Smooth muscle cell (in vitro differentiated cells): ENCODE measurements around the gene CELF4. TPM values are rescaled to one million over a fixed set of nuclear protein-coding genes. Genes with fewer than 3 reads are reported as not detected.

Experiments
- DNase-seq: peaks from one replicate; lab custom pipeline; 2025; ENCODE audit not compliant: unreplicated experiment; lab: John Stamatoyannopoulos, UW
- H2AFZ ChIP-seq: fragments of 200-600 bp; sonication (generic); 2 replicates; pipeline ENCODE4 v1.6.0; 2016; ENCODE audit warnings: antibody characterized with exemption, low read depth, mild to moderate bottlenecking
- H3F3A ChIP-seq: fragments of 200-600 bp; sonication (generic); 2 replicates; pipeline ENCODE4 v1.6.0; 2017; ENCODE audit warnings: antibody characterized with exemption, low read depth
- H3K27ac ChIP-seq: fragments of 200-600 bp; sonication (generic); 2 replicates; pipeline ENCODE4 v1.5.1; 2016; ENCODE audit warnings: low read depth, mild to moderate bottlenecking
- H3K27me3 ChIP-seq: fragments of 200-600 bp; sonication (generic); 2 replicates; pipeline ENCODE4 v1.6.1; 2016; ENCODE audit warnings: low read depth, mild to moderate bottlenecking
- H3K36me3 ChIP-seq: fragments of 200-600 bp; sonication (generic); 2 replicates; pipeline ENCODE4 v1.5.1; 2016; ENCODE audit warnings: low read depth
- H3K4me1 ChIP-seq: fragments of 200-600 bp; sonication (generic); 2 replicates; pipeline ENCODE4 v1.5.1; 2016; ENCODE audit warnings: low read depth
- H3K4me2 ChIP-seq: fragments of 200-600 bp; sonication (generic); 2 replicates; pipeline ENCODE4 v1.6.0; 2016; ENCODE audit warnings: mild to moderate bottlenecking
- H3K4me3 ChIP-seq: fragments of 200-600 bp; sonication (generic); 2 replicates; pipeline ENCODE4 v1.5.1; 2016; ENCODE audit warnings: mild to moderate bottlenecking
- H3K79me2 ChIP-seq: fragments of 200-600 bp; sonication (generic); 2 replicates; pipeline ENCODE4 v1.6.0; 2016; ENCODE audit warnings: low read depth, mild to moderate bottlenecking
- H3K9ac ChIP-seq: fragments of 200-600 bp; sonication (generic); 2 replicates; pipeline ENCODE4 v1.6.0; 2016; ENCODE audit warnings: low read depth
- H3K9me3 ChIP-seq: fragments of 200-600 bp; sonication (generic); replicated peaks from 2 replicates; pipeline ENCODE4 v1.5.1; 2016; ENCODE audit warnings: low read depth
- H4K20me1 ChIP-seq: fragments of 200-600 bp; sonication (generic); 2 replicates; pipeline ENCODE4 v1.6.0; 2016; ENCODE audit warnings: low read depth
- WGBS: methylation state at CpG from one replicate; pipeline ENCODE4 v1.1.7; 2016; ENCODE audit warnings: low lambda C conversion rate; 5-methylcytosine and 5-hydroxymethylcytosine counted together
- polyA plus RNA-seq: library from polyadenylated mRNA; unstranded; fragments of >200 nt; fragmentation: Nextera tagmentation; extraction: Ambion mirVana; gene quantifications from 2 replicates; pipeline ENCODE4 v1.2.1, GENCODE V29; 2016
- total RNA-seq: library from RNA; depleted of rRNA; stranded (reverse); fragments of >200 nt; gene quantifications from 2 replicates; pipeline ENCODE4 v1.2.3, GENCODE V29; 2014
- TF ChIP-seq, protein P1 (sequence below): fragments of 200-600 bp; sonication (generic); IDR thresholded peaks from 2 replicates; pipeline ENCODE4 v1.5.1; 2017; ENCODE audit warnings: borderline replicate concordance, mild to moderate bottlenecking, antibody characterized with exemption; ENCODE audit not compliant: insufficient read depth, poor library complexity, severe bottlenecking

CELF4 gene
- total and polyA plus RNA-seq, 2 experiments from 2014 or later, result 0.40 TPM; not detected in 1

GRCh38 chr18:37348729-37349128 lies 216.9 kb downstream of the CELF4 start:
- no peaks in the 10 kb centered on the region for H3K36me3 ChIP-seq
- no peaks in the 10 kb centered on the region for H4K20me1 ChIP-seq
- H3K4me2 ChIP-seq, result no peak overlapping the region
- no peak for DNase-seq
- H3K9ac ChIP-seq, result no peak overlapping the region
- H3K4me3 ChIP-seq, result no peak overlapping the region
- no peak overlapping the region for H2AFZ ChIP-seq
- no peak overlapping the region for H3K27ac ChIP-seq
- H3K79me2 ChIP-seq, result no peaks in the 10 kb centered on the region
- TF ChIP-seq, protein P1, sequence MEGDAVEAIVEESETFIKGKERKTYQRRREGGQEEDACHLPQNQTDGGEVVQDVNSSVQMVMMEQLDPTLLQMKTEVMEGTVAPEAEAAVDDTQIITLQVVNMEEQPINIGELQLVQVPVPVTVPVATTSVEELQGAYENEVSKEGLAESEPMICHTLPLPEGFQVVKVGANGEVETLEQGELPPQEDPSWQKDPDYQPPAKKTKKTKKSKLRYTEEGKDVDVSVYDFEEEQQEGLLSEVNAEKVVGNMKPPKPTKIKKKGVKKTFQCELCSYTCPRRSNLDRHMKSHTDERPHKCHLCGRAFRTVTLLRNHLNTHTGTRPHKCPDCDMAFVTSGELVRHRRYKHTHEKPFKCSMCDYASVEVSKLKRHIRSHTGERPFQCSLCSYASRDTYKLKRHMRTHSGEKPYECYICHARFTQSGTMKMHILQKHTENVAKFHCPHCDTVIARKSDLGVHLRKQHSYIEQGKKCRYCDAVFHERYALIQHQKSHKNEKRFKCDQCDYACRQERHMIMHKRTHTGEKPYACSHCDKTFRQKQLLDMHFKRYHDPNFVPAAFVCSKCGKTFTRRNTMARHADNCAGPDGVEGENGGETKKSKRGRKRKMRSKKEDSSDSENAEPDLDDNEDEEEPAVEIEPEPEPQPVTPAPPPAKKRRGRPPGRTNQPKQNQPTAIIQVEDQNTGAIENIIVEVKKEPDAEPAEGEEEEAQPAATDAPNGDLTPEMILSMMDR, result no peak
- H3K9me3 ChIP-seq, result no peaks in the 10 kb centered on the region
- H3F3A ChIP-seq, result no peaks in the 10 kb centered on the region
- no peaks in the 10 kb centered on the region for H3K4me1 ChIP-seq
- WGBS, result 86% methylated on average over 2 of the region's 2 CpGs
- H3K27me3 ChIP-seq, result peaks cover 38% of the 10 kb centered on the region

DNA sequence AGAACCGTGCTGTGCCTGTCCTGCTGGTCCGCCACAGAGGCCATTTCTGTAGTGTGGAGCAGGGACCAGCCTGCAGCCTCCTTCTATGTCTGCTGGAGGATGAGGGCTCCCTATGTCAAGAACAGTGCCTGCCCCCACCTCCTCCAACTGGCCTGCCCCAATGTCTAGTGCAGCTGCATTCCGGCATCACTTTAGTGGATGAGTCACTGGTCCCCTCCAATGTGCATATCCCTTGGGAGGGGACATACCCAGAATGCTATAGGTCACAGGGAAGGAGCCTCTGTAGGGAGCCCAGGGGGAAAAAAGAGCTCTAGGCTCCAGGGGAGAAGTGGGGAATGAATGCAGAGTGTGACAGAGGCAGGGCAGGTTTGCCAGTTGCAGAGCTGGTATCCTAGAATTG lies 219.6 kb downstream of the CELF4 start:
- TF ChIP-seq, protein P1, result no peak
- Histone ChIP-seq H4K20me1 (no peaks in the 10 kb centered on the region), H2AFZ (no peak overlapping the region), H3F3A (no peaks in the 10 kb centered on the region), H3K27ac (no peak overlapping the region), H3K4me3 (no peak overlapping the region), H3K9me3 (no peaks in the 10 kb centered on the region), H3K36me3 (no peaks in the 10 kb centered on the region), H3K27me3 (peaks cover 42% of the 10 kb centered on the region), H3K4me1 (no peaks in the 10 kb centered on the region), H3K4me2 (no peak overlapping the region), H3K79me2 (no peaks in the 10 kb centered on the region), H3K9ac (no peak overlapping the region)
- WGBS, result 50% methylated on average over 3 of the region's 3 CpGs
- DNase-seq, result no peak

- H3K27me3 ChIP-seq, result peaks cover 30% of the 10 kb centered on the region
- no peak overlapping the region for H3K4me2 ChIP-seq
- H3K4me1 ChIP-seq, result no peaks in the 10 kb centered on the region
- no peak overlapping the region for H3K4me3 ChIP-seq
- H3F3A ChIP-seq, result no peaks in the 10 kb centered on the region
- TF ChIP-seq, protein P1, result no peak
- no peaks in the 10 kb centered on the region for H4K20me1 ChIP-seq
- H3K9ac ChIP-seq, result no peak overlapping the region
- no peak overlapping the region for H2AFZ ChIP-seq
- 47% methylated on average over 7 of the region's 7 CpGs for whole genome bisulfite sequencing
- H3K27ac ChIP-seq, result no peak overlapping the region
- H3K79me2 ChIP-seq, result no peaks in the 10 kb centered on the region
- H3K9me3 ChIP-seq, result no peaks in the 10 kb centered on the region
- no peaks in the 10 kb centered on the region for H3K36me3 ChIP-seq
- DNase-seq, result no peak
Measured at GRCh38 chr18:37343542-37343851, 222.1 kb downstream of the CELF4 start.

DNA sequence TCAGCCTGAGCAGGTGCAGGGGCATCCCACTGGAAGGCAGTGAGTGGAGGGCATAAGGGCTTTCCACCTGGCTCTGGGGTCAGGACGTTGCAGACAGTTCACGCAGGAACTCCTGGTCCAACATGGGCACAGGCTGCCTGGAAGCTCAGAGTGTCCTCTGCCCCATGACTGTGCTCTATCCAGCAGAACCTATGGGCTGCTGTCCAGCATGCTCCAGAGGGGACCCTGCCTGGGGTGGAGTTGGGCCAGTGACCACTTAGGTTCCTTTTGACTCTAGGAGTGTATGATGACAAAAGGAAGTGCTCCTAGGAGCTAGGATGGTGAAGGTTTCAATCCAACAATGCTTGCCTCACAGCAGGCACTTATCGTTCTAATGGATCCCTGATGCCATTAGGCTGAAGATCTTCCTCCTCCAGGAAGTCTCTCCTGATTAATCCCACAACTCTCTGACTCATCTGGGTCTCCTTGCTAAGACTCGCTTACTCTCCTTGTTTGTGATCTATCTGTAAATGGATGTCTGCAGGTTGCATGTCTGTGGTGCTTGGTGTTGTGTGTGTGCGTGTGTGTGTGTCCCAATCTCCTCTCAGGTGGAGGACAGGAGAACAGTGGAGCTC lies 224.0 kb downstream of the CELF4 start:
- Histone ChIP-seq H3K27me3 (peaks cover 30% of the 10 kb centered on the region), H4K20me1 (no peaks in the 10 kb centered on the region), H3K4me2 (no peak overlapping the region), H3K4me1 (no peaks in the 10 kb centered on the region), H3K27ac (no peak overlapping the region), H3K36me3 (no peaks in the 10 kb centered on the region), H2AFZ (no peak overlapping the region), H3K4me3 (no peak overlapping the region), H3K79me2 (no peaks in the 10 kb centered on the region), H3K9me3 (no peaks in the 10 kb centered on the region), H3K9ac (no peak overlapping the region), H3F3A (no peaks in the 10 kb centered on the region)
- 80% methylated on average over 5 of the region's 5 CpGs for WGBS
- DNase-seq, result no peak
- TF ChIP-seq, protein P1, result no peak
